ENCODE data around the gene FAAH2.

GRCh38 chrX:57241967-57242366 lies 44.5 kb upstream of the FAAH2 start:
- TF ChIP-seq CTCF (IDR thresholded peaks at IDR 0.05): no peak
- TF ChIP-seq TEAD4 (IDR thresholded peaks at IDR 0.05; ENCODE audit: borderline replicate concordance, insufficient read depth): no peak
- TF ChIP-seq FOSL2 (IDR thresholded peaks at IDR 0.05; ENCODE audit: borderline replicate concordance, low read depth): no peak
- no peak for TF ChIP-seq MXI1 (IDR thresholded peaks at IDR 0.05; ENCODE audit: low read depth, low read length)
- TF ChIP-seq RAD21 (IDR thresholded peaks at IDR 0.05; ENCODE audit: low read length): no peak
- no peak for TF ChIP-seq NFIC (IDR thresholded peaks at IDR 0.05; ENCODE audit: borderline replicate concordance)
- TF ChIP-seq, protein P1, sequence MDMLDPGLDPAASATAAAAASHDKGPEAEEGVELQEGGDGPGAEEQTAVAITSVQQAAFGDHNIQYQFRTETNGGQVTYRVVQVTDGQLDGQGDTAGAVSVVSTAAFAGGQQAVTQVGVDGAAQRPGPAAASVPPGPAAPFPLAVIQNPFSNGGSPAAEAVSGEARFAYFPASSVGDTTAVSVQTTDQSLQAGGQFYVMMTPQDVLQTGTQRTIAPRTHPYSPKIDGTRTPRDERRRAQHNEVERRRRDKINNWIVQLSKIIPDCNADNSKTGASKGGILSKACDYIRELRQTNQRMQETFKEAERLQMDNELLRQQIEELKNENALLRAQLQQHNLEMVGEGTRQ (IDR thresholded peaks at IDR 0.05; ENCODE audit: borderline replicate concordance, low read depth, low read length): no peak
- TF ChIP-seq, protein P2, sequence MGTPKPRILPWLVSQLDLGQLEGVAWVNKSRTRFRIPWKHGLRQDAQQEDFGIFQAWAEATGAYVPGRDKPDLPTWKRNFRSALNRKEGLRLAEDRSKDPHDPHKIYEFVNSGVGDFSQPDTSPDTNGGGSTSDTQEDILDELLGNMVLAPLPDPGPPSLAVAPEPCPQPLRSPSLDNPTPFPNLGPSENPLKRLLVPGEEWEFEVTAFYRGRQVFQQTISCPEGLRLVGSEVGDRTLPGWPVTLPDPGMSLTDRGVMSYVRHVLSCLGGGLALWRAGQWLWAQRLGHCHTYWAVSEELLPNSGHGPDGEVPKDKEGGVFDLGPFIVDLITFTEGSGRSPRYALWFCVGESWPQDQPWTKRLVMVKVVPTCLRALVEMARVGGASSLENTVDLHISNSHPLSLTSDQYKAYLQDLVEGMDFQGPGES (IDR thresholded peaks at IDR 0.05; ENCODE audit: low read depth, low read length): no peak
- no peak for TF ChIP-seq RXRA (IDR thresholded peaks at IDR 0.05; ENCODE audit: borderline replicate concordance, low read depth)
- no peak for TF ChIP-seq ELF1 (IDR thresholded peaks at IDR 0.05)
- TF ChIP-seq YY1 (IDR thresholded peaks at IDR 0.05; ENCODE audit: low read depth): no peak
